Measurements from ENCODE around the gene PNRC1.

PNRC1 gene

GRCh38 chr6:89098461-89098860, 17.9 kb downstream of the PNRC1 start:
- DNase-seq (ENCODE audit: low read depth) = no peak
- no peak for TF ChIP-seq CTCF (IDR thresholded peaks at IDR 0.05; ENCODE audit: low read depth, low read length, missing control alignments)
- H3K4me3 ChIP-seq (ENCODE audit: low read depth, low read length) = no peak overlapping the region

GRCh38 chr6:89100114-89100513, 19.6 kb downstream of the PNRC1 start:
- no peak for DNase-seq (ENCODE audit: low read depth)

GRCh38 chr6:89110284-89110683, 29.7 kb downstream of the PNRC1 start:
- TF ChIP-seq CTCF (IDR thresholded peaks at IDR 0.05; ENCODE audit: low read depth, low read length, missing control alignments) = no peak
- no peak overlapping the region for H3K4me3 ChIP-seq (ENCODE audit: low read depth, low read length)

More at GRCh38 chr6:89100114-89100513, 19.6 kb downstream of the PNRC1 start:
- no peak for TF ChIP-seq CTCF (IDR thresholded peaks at IDR 0.05; ENCODE audit: low read depth, low read length, missing control alignments)
- H3K4me3 ChIP-seq (ENCODE audit: low read depth, low read length) = no peak overlapping the region

GRCh38 chr6:89111933-89112332, 31.4 kb downstream of the PNRC1 start:
- TF ChIP-seq CTCF (IDR thresholded peaks at IDR 0.05; ENCODE audit: low read depth, low read length, missing control alignments) = no peak
- H3K4me3 ChIP-seq (ENCODE audit: low read depth, low read length) = no peak overlapping the region
- DNase-seq (ENCODE audit: low read depth) = no peak

More at GRCh38 chr6:89110284-89110683, 29.7 kb downstream of the PNRC1 start:
- no peak for DNase-seq (ENCODE audit: low read depth)

- H3K4me3 ChIP-seq (ENCODE audit: low read depth, low read length) = peak overlapping the region; percentile 57; the same call in 1 of the 2 replicates
- TF ChIP-seq CTCF (IDR thresholded peaks at IDR 0.05; ENCODE audit: low read depth, low read length, missing control alignments) = no peak
- no peak for DNase-seq (ENCODE audit: low read depth)
Observed at GRCh38 chr6:89116702-89117101, 36.2 kb downstream of the PNRC1 start.

- TF ChIP-seq CTCF (IDR thresholded peaks at IDR 0.05; ENCODE audit: low read depth, low read length, missing control alignments) = no peak
- no peak for DNase-seq (ENCODE audit: low read depth)
- peak within 1 kb of the TSS; percentile 57 for H3K4me3 ChIP-seq (ENCODE audit: low read depth, low read length)
Observed at GRCh38 chr6:89117211-89118108, 36.9 kb downstream of the PNRC1 start, which contains the start of gene SRSF12. TSS of gene SRSF12 (minus strand) at chr6:89118071. CDS start at chr6:89117887, 184 bp downstream.
